ENCODE results near the gene GABRB1. TPM values are rescaled to one million over a fixed set of nuclear protein-coding genes. Genes with fewer than 3 reads are reported as not detected.

Gene GABRB1
- total and polyA plus RNA-seq, 2 donors (not counting 3 experiments of a cell fraction or from before 2014, with no cell fraction given): not detected

- ChIA-PET POLR2A (no interaction called here), CTCF (interaction anchor here (1.4 kb wide), 1 partner anchor 16 kb away, joined by 4 read pairs; no protein-coding TSS in a partner anchor)
- H3K27me3 ChIP-seq (ENCODE audit: control insufficient read depth in 2 of 2, insufficient read depth in 2 of 2, low read length in 2 of 2): peaks cover 3 to 9% of the 10 kb centered on the region in 2 experiments
- no peak overlapping the region for H2AFZ ChIP-seq (ENCODE audit: low read depth, low read length)
- H3K4me3 ChIP-seq (replicated peaks in 1 of 3; ENCODE audit: insufficient read depth in 1 of 3, low read depth in 1 of 3, low read length in 3 of 3): no peak overlapping the region
- intact Hi-C loops (cut with micrococcal nuclease): no loop called here
- DNase-seq (ENCODE audit: low read depth, low spot score) (no peak), FAIRE-seq (no peak)
- dilution Hi-C loops (cut with MboI; ENCODE audit: extremely low pct_ligation_motif_present, low sequenced_read_pairs): no loop called here
- H3K4me1 ChIP-seq (ENCODE audit: control insufficient read depth, extremely low read depth, insufficient read depth, low read length): no peaks in the 10 kb centered on the region
- no TSS peak for BruUV-seq (replicated peaks)
- no peaks in the 10 kb centered on the region for H3K9me1 ChIP-seq (replicated peaks; ENCODE audit: control insufficient read depth, extremely low read depth, insufficient read depth, low read length)
- no peak overlapping the region for H3K9ac ChIP-seq (replicated peaks; ENCODE audit: extremely low read depth, insufficient read depth, low read length)
- H3K79me2 ChIP-seq (ENCODE audit: control insufficient read depth, insufficient read depth, low read length): no peaks in the 10 kb centered on the region
- H3K36me3 ChIP-seq (ENCODE audit: control insufficient read depth in 2 of 2, extremely low read depth in 1 of 2, insufficient read depth in 2 of 2, low read length in 2 of 2): no peaks in the 10 kb centered on the region
- no peak overlapping the region for H3K27ac ChIP-seq (ENCODE audit: insufficient read depth, low read depth, low read length)
- no peaks in the 10 kb centered on the region for H3K9me3 ChIP-seq (replicated peaks; ENCODE audit: control insufficient read depth, insufficient read depth, low read length)
- TF ChIP-seq POLR2A (IDR thresholded peaks at IDR 0.05; ENCODE audit: low read depth, low read length) (no peak), POLR2AphosphoS5 (IDR thresholded peaks at IDR 0.05; ENCODE audit: insufficient read depth, low read depth, low read length) (no peak), MAX (IDR thresholded peaks at IDR 0.05; ENCODE audit: insufficient read depth, insufficient read length) (no peak), EZH2 (IDR thresholded peaks at IDR 0.05; ENCODE audit: borderline replicate concordance, low read depth, low read length, severe bottlenecking) (no peak), GATA2 (IDR thresholded peaks at IDR 0.05; ENCODE audit: insufficient read depth, insufficient read length, low read depth, low read length) (no peak), CTCF (IDR thresholded peaks at IDR 0.05; ENCODE audit: extremely low read depth in 1 of 2, insufficient read depth in 1 of 2, low read depth in 1 of 2, low read length in 2 of 2) (no peak), JUN (IDR thresholded peaks at IDR 0.05; ENCODE audit: borderline replicate concordance, insufficient read depth, insufficient read length, low read depth) (no peak), MYC (IDR thresholded peaks at IDR 0.05; ENCODE audit: low read depth, low read length) (no peak), FOS (IDR thresholded peaks at IDR 0.05; ENCODE audit: borderline replicate concordance, insufficient read depth, low read length) (no peak)
- no peak overlapping the region for H3K4me2 ChIP-seq (ENCODE audit: insufficient read depth, low read length)
- H4K20me1 ChIP-seq (replicated peaks; ENCODE audit: control insufficient read depth, extremely low read depth, insufficient read depth, low read length): no peaks in the 10 kb centered on the region
Observed at GRCh38 chr4:47049347-47049746, 18.0 kb downstream of the GABRB1 start.

Measured in endothelial cell of umbilical vein (primary cell).